GM19240 (cell line): ENCODE results near the gene GAMT.

ENCODE experiments used
- DNase-seq: peaks from one replicate; pipeline ENCODE4 v3.0.0; 2011; ENCODE audit warnings: low spot score; ENCODE audit not compliant: insufficient read length

The GAMT gene

DNA sequence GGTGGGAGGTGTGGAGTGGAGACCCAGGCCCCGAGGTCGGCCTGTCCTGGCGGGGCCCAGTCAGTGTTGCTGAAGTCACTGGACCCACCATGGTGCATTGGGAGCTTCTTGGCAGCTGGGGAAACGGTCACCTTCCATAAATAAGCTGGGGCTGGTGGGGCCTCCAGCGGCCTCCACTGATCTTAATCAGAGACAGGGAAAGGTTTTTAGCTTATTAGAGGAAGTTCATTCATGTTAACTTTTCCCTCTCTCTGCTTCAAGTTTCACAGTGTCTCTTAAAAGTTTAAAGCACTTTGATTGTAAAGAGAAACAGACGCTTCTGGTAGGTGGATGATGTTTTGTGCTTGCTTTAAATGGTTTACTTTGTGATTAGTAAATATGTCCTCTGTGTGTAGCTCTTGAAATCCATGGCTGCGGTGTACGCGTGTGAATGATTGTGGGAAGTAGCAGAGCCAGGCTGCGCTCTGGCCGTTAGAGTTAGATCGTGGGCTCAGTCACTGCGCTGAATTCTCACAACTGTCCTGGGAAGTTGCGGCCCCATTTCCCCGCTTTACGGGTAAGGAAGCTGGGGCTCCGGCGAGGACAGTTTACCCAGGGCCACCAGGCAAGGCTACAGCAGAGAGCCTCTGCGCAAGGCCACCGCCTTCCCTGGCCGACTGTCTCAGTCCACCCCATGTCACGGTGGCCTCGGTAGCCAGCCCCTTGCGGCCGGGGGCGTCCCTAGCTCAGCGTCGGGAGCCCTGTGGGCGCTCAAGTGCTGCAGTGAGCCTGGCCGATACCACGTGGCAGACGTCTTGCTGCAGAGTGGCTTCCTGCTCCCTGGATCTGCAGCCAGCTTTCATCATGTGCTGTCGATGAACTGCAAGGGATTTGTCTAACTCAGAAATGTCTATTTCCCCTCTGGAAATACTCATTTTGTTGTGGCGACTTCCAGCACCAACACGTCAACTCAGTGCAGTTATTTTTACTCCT, 34.2 kb downstream of the GAMT start:
- no peak for DNase-seq

GRCh38 chr19:1366296-1366695, 35.0 kb downstream of the GAMT start:
- no peak for DNase-seq

- no peak for DNase-seq
Observed at GRCh38 chr19:1365319-1366269, 35.7 kb downstream of the GAMT start.

- DNase-seq, result no peak
Observed at GRCh38 chr19:1364070-1364704, 37.2 kb downstream of the GAMT start.

GRCh38 chr19:1363599-1363998, 37.7 kb downstream of the GAMT start:
- DNase-seq, result no peak

DNA sequence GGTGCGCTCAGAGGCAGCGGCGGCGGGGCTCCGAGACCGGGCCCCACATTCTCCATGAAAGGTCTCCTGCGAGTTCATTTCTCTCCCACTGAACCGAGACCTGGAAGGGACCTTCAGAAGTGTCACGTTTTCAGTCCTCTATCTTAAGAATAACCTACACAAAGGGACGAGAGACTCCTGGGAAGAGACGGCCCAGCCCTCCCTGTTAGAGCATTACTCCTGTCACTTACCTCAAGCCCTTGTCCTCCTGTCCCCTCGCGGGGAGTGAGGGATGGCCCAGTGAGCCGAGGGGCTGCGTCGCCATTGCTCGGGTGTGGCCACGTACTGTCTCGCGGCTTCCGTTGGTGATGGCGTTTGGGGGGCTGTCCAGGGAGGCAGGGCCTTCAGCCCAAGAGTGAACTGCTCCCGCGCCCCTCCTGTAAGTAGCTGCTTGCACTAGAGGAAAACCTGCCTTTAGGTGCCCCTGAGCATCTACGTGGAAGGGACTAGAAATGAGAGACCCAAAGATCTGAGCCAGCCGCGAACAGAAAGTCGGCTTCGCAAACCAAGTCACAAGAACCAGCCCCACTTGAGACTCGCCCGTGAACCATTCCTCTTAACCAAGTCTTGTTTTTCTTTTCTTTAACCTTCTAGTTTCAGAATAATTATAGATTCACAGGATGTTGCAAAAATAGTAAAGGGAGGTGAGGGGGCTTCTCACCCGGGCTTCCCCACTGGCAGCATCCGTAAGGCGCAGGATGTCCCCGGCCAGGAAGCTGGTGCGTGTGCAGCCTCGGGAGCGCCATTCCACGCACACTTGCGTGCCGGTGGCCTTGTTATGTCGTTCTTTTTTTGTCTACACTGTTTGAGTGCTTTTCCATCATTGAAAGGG, 38.7 kb downstream of the GAMT start:
- DNase-seq, result no peak

GRCh38 chr19:1361601-1362386, 39.5 kb downstream of the GAMT start:
- DNase-seq, result no peak

GRCh38 chr19:1360818-1361461, 40.4 kb downstream of the GAMT start:
- DNase-seq, result no peak

GRCh38 chr19:1360126-1360817, 41.1 kb downstream of the GAMT start:
- no peak for DNase-seq

GRCh38 chr19:1357531-1358109, 43.7 kb downstream of the GAMT start:
- DNase-seq, result no peak

DNA sequence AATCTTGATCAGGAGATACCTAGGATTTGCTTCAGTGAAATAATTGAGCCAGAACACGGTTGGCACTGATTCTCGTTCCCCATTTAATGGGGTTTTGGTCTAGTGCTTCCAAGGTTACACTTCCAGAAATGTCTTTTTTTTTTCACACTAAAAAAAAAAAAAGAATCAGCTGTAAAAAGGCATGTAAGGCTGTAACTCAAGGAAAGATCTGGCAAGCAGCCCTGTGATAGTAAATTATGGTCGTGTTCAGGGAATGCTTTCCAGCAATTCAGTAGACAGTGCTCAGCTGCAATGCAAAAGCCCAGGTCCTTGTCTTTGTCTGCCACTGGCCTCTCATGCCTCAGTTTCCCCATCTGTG, 44.9 kb downstream of the GAMT start:
- DNase-seq, result no peak

- DNase-seq, result no peak
Observed at GRCh38 chr19:1355568-1356507, 45.5 kb downstream of the GAMT start.

- DNase-seq, result peak; percentile 64
Observed at GRCh38 chr19:1354970-1355567, 46.3 kb downstream of the GAMT start.

GRCh38 chr19:1353144-1353543, 48.2 kb downstream of the GAMT start:
- no peak for DNase-seq

DNA sequence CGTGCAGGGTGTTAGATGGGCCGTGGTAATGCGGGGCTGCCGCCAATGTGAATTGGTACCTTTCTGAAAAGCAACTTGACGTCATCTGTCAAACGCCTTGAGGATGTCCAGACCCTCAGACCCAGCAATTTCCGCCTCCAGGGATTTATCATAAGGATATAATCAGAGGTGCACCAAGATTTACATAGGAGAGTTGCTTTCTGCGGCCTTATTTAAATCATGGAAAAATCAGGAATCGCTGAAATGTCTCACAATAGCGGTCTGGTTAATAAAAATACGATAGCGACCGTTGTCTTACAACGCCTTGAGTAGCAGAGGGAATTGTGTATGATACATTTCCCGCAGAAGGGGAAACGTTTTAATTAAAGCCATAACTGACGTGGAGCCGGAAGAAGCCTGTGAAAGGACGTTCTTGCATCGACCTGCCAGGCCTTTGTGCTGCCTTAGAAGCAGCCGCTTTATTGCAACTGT, 49.9 kb downstream of the GAMT start:
- no peak for DNase-seq

DNA sequence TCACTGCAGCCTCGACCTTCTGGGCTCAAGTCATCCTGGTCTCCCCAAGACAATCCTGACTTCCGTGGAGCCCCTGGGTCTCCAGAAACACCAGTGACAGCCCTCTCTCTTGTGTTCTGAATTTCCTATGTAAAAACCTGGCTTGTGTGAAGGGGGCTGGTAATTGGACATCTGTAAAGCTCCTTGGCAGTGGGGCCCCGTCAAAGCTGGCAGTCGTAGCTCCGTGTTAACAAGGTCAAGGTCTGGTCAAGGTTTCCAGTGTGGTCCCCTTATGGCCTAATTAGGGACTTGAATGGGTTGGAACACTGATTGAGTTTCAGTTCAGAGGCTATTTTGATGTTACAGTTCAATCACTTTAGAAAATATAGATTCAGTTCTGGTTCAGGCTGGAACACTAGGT, 50.5 kb downstream of the GAMT start:
- DNase-seq, result no peak

GRCh38 chr19:1349211-1349610, 52.1 kb downstream of the GAMT start:
- DNase-seq, result no peak
